Right renal pelvis (tissue), 4 donors: Measurements from ENCODE around the gene C7orf25. TPM values are rescaled to one million over a fixed set of nuclear protein-coding genes. Genes with fewer than 3 reads are reported as not detected.
"Not testable (repeated sequence)": the region's sequence is repeated elsewhere in the genome, so short reads cannot be mapped to it uniquely, and the experiment has no call there.

Experiments
- DNase-seq, 4 donors: peaks; one replicate each; pipeline ENCODE4 v3.0.0-alpha.2; 2013; ENCODE audit warnings: low read depth in 4 of 4, low spot score in 3 of 4, missing footprints in 1 of 4
- polyA plus RNA-seq, 4 donors: library from polyadenylated mRNA; unstranded; fragments of 120-200 nt; gene quantifications; one replicate each; pipeline ENCODE4 v1.2.1, GENCODE V29; 2013; ENCODE audit not compliant: insufficient read length in 4 of 4

C7orf25 gene
- polyA plus RNA-seq, 4 donors, result 5.2 to 6.6 (median 5.4) TPM

GRCh38 chr7:42930889-42931288 is 19.0 kb upstream of the C7orf25 start:
- no peak for DNase-seq

GRCh38 chr7:42929449-42929848 is 17.6 kb upstream of the C7orf25 start:
- DNase-seq, result no peak

GRCh38 chr7:42928754-42929153 is 16.9 kb upstream of the C7orf25 start:
- DNase-seq, result no peak

GRCh38 chr7:42926204-42926603 is 14.3 kb upstream of the C7orf25 start:
- no peak for DNase-seq

- DNase-seq, result no peak
These were observed 13.8 kb upstream of the C7orf25 start for GRCh38 chr7:42925630-42926029.

- DNase-seq, result no peak
These were observed 12.5 kb upstream of the C7orf25 start for GRCh38 chr7:42924223-42924838.

- DNase-seq, result no peak
These were observed 10.3 kb upstream of the C7orf25 start for GRCh38 chr7:42922017-42922753.

- DNase-seq, result no peak
These were observed 3.5 kb upstream of the C7orf25 start for GRCh38 chr7:42915356-42915755.

GRCh38 chr7:42914421-42915045 is 2.7 kb upstream of the C7orf25 start:
- DNase-seq, result no peak

- DNase-seq, result no peak
These were observed 2.1 kb upstream of the C7orf25 start for GRCh38 chr7:42914009-42914408.

GRCh38 chr7:42913591-42913990 is 1.7 kb upstream of the C7orf25 start:
- no peak for DNase-seq

- no peak for DNase-seq
These were observed 1.6 kb downstream of the C7orf25 start for GRCh38 chr7:42910306-42910705.

GRCh38 chr7:42907316-42907715 is 4.6 kb downstream of the C7orf25 start:
- no peak for DNase-seq

GRCh38 chr7:42906181-42906580 is 5.7 kb downstream of the C7orf25 start:
- DNase-seq, result no peak

GRCh38 chr7:42902331-42902730 is 9.5 kb downstream of the C7orf25 start:
- DNase-seq, result no peak

- no peak for DNase-seq
These were observed 11.0 kb downstream of the C7orf25 start for GRCh38 chr7:42900842-42901241.

- no peak for DNase-seq
These were observed 18.3 kb downstream of the C7orf25 start for GRCh38 chr7:42893346-42894240.

GRCh38 chr7:42886893-42887505 is 24.9 kb downstream of the C7orf25 start:
- DNase-seq, result no peak

- DNase-seq, result no peak
These were observed 25.7 kb downstream of the C7orf25 start for GRCh38 chr7:42886129-42886528.

- DNase-seq, result not testable (repeated sequence)
These were observed 26.7 kb downstream of the C7orf25 start for GRCh38 chr7:42885183-42885582.
